ENCODE measurements around the gene IRAK4.

The IRAK4 gene

GRCh38 chr12:43761500-43761899 is 2.7 kb downstream of the IRAK4 start:
- Histone ChIP-seq H3K4me2 (ENCODE audit: low read length) (no peak overlapping the region), H3K4me1 (peaks cover 8% of the 10 kb centered on the region), H3K9ac (no peak overlapping the region), H3K27me3 (ENCODE audit: control insufficient read depth, insufficient read depth, low read length) (no peaks in the 10 kb centered on the region), H3K27ac (no peak overlapping the region), H3K9me3 (ENCODE audit: control insufficient read depth, low read length) (no peaks in the 10 kb centered on the region), H2AFZ (no peak overlapping the region), H3K4me3 (ENCODE audit: low read depth, low read length) (no peak overlapping the region), H3K36me3 (ENCODE audit: control insufficient read depth, insufficient read depth, low read length) (no peaks in the 10 kb centered on the region), H3K79me2 (peaks cover 5% of the 10 kb centered on the region)
- TF ChIP-seq CTCF (IDR thresholded peaks at IDR 0.05) = no peak

- no peak for TF ChIP-seq CTCF (IDR thresholded peaks at IDR 0.05)
- H3K4me1 ChIP-seq = peaks cover 8% of the 10 kb centered on the region
- no peak overlapping the region for H3K4me3 ChIP-seq (ENCODE audit: low read depth, low read length)
- no peak overlapping the region for H3K27ac ChIP-seq
- no peaks in the 10 kb centered on the region for H3K27me3 ChIP-seq (ENCODE audit: control insufficient read depth, insufficient read depth, low read length)
- H3K36me3 ChIP-seq (ENCODE audit: control insufficient read depth, insufficient read depth, low read length) = no peaks in the 10 kb centered on the region
- H3K9ac ChIP-seq = no peak overlapping the region
- no peak overlapping the region for H3K4me2 ChIP-seq (ENCODE audit: low read length)
- peaks cover 5% of the 10 kb centered on the region for H3K79me2 ChIP-seq
- H3K9me3 ChIP-seq (ENCODE audit: control insufficient read depth, low read length) = no peaks in the 10 kb centered on the region
- no peak overlapping the region for H2AFZ ChIP-seq
Measured at GRCh38 chr12:43762596-43762995, 3.8 kb downstream of the IRAK4 start.

- H3K9me3 ChIP-seq (ENCODE audit: control insufficient read depth, low read length) = no peaks in the 10 kb centered on the region
- H3K36me3 ChIP-seq (ENCODE audit: control insufficient read depth, insufficient read depth, low read length) = no peaks in the 10 kb centered on the region
- H3K4me2 ChIP-seq (ENCODE audit: low read length) = no peak overlapping the region
- H3K79me2 ChIP-seq = peaks cover 5% of the 10 kb centered on the region
- no peaks in the 10 kb centered on the region for H3K27me3 ChIP-seq (ENCODE audit: control insufficient read depth, insufficient read depth, low read length)
- no peak overlapping the region for H3K27ac ChIP-seq
- H2AFZ ChIP-seq = no peak overlapping the region
- peaks cover 8% of the 10 kb centered on the region for H3K4me1 ChIP-seq
- H3K4me3 ChIP-seq (ENCODE audit: low read depth, low read length) = no peak overlapping the region
- TF ChIP-seq CTCF (IDR thresholded peaks at IDR 0.05) = no peak
- no peak overlapping the region for H3K9ac ChIP-seq
Measured at GRCh38 chr12:43763769-43764168, 5.0 kb downstream of the IRAK4 start.

- no peak overlapping the region for H3K9ac ChIP-seq
Measured at GRCh38 chr12:43764528-43764927, 5.8 kb downstream of the IRAK4 start.

More at GRCh38 chr12:43764528-43764927, 5.8 kb downstream of the IRAK4 start:
- Histone ChIP-seq H2AFZ (no peak overlapping the region), H3K79me2 (peaks cover 5% of the 10 kb centered on the region), H3K4me3 (ENCODE audit: low read depth, low read length) (no peak overlapping the region), H3K9me3 (ENCODE audit: control insufficient read depth, low read length) (no peaks in the 10 kb centered on the region), H3K27me3 (ENCODE audit: control insufficient read depth, insufficient read depth, low read length) (no peaks in the 10 kb centered on the region), H3K27ac (no peak overlapping the region), H3K36me3 (ENCODE audit: control insufficient read depth, insufficient read depth, low read length) (no peaks in the 10 kb centered on the region), H3K4me1 (peaks cover 8% of the 10 kb centered on the region), H3K4me2 (ENCODE audit: low read length) (no peak overlapping the region)
- TF ChIP-seq CTCF (IDR thresholded peaks at IDR 0.05) = no peak
